Measurements from ENCODE around the gene HS6ST3.

Gene HS6ST3

GRCh38 chr13:96141032-96141431 is 51.1 kb downstream of the HS6ST3 start:
- Histone ChIP-seq H3K27me3 (ENCODE audit: insufficient read depth, low read length, poor library complexity) (no peaks in the 10 kb centered on the region), H3K9ac (ENCODE audit: low read depth, low read length) (no peak overlapping the region), H3K4me3 (ENCODE audit: low read depth in 1 of 2, low read length in 2 of 2) (no peak overlapping the region), H4K20me1 (ENCODE audit: insufficient read depth, low read length) (no peaks in the 10 kb centered on the region), H3K36me3 (ENCODE audit: insufficient read depth, low read length) (no peaks in the 10 kb centered on the region), H3K4me2 (ENCODE audit: insufficient read depth, low read length) (no peak overlapping the region), H3K4me1 (ENCODE audit: insufficient read depth, low read length) (no peaks in the 10 kb centered on the region), H3K79me2 (ENCODE audit: insufficient read depth, low read length) (no peaks in the 10 kb centered on the region), H2AFZ (ENCODE audit: low read depth, low read length) (no peak overlapping the region), H3K27ac (ENCODE audit: low read length) (no peak overlapping the region), H3K9me3 (ENCODE audit: insufficient read depth, low read length, severe bottlenecking) (no peaks in the 10 kb centered on the region)
- DNase-seq = no peak
- no peak for ATAC-seq (ENCODE audit: insufficient read depth, low read depth)
- TF ChIP-seq, protein P1, sequence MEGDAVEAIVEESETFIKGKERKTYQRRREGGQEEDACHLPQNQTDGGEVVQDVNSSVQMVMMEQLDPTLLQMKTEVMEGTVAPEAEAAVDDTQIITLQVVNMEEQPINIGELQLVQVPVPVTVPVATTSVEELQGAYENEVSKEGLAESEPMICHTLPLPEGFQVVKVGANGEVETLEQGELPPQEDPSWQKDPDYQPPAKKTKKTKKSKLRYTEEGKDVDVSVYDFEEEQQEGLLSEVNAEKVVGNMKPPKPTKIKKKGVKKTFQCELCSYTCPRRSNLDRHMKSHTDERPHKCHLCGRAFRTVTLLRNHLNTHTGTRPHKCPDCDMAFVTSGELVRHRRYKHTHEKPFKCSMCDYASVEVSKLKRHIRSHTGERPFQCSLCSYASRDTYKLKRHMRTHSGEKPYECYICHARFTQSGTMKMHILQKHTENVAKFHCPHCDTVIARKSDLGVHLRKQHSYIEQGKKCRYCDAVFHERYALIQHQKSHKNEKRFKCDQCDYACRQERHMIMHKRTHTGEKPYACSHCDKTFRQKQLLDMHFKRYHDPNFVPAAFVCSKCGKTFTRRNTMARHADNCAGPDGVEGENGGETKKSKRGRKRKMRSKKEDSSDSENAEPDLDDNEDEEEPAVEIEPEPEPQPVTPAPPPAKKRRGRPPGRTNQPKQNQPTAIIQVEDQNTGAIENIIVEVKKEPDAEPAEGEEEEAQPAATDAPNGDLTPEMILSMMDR (IDR thresholded peaks at IDR 0.05; ENCODE audit: borderline replicate concordance, extremely low read depth, low read length, poor library complexity, severe bottlenecking) = no peak
- TF ChIP-seq EZH2 (IDR thresholded peaks at IDR 0.05; ENCODE audit: borderline replicate concordance, low read depth, low read length, severe bottlenecking) = no peak

GRCh38 chr13:96159725-96160124 is 69.8 kb downstream of the HS6ST3 start:
- Histone ChIP-seq H3K4me3 (ENCODE audit: low read depth in 1 of 2, low read length in 2 of 2) (no peak overlapping the region), H3K4me1 (ENCODE audit: insufficient read depth, low read length) (no peaks in the 10 kb centered on the region), H3K9me3 (ENCODE audit: insufficient read depth, low read length, severe bottlenecking) (no peaks in the 10 kb centered on the region), H3K79me2 (ENCODE audit: insufficient read depth, low read length) (no peaks in the 10 kb centered on the region), H3K4me2 (ENCODE audit: insufficient read depth, low read length) (no peak overlapping the region), H4K20me1 (ENCODE audit: insufficient read depth, low read length) (no peaks in the 10 kb centered on the region), H3K9ac (ENCODE audit: low read depth, low read length) (no peak overlapping the region), H3K27me3 (ENCODE audit: insufficient read depth, low read length, poor library complexity) (no peaks in the 10 kb centered on the region), H3K36me3 (ENCODE audit: insufficient read depth, low read length) (no peaks in the 10 kb centered on the region), H3K27ac (ENCODE audit: low read length) (no peak overlapping the region), H2AFZ (ENCODE audit: low read depth, low read length) (no peak overlapping the region)
- ATAC-seq (ENCODE audit: insufficient read depth, low read depth) (no peak), DNase-seq (no peak)
- no peak for TF ChIP-seq EZH2 (IDR thresholded peaks at IDR 0.05; ENCODE audit: borderline replicate concordance, low read depth, low read length, severe bottlenecking)
- TF ChIP-seq, protein P1 (IDR thresholded peaks at IDR 0.05; ENCODE audit: borderline replicate concordance, extremely low read depth, low read length, poor library complexity, severe bottlenecking) = no peak

GRCh38 chr13:96161141-96161540 is 71.2 kb downstream of the HS6ST3 start:
- TF ChIP-seq, protein P1 (IDR thresholded peaks at IDR 0.05; ENCODE audit: borderline replicate concordance, extremely low read depth, low read length, poor library complexity, severe bottlenecking) = no peak
- TF ChIP-seq EZH2 (IDR thresholded peaks at IDR 0.05; ENCODE audit: borderline replicate concordance, low read depth, low read length, severe bottlenecking) = no peak
- no peaks in the 10 kb centered on the region for H3K9me3 ChIP-seq (ENCODE audit: insufficient read depth, low read length, severe bottlenecking)
- H3K27me3 ChIP-seq (ENCODE audit: insufficient read depth, low read length, poor library complexity) = no peaks in the 10 kb centered on the region
- H2AFZ ChIP-seq (ENCODE audit: low read depth, low read length) = no peak overlapping the region
- no peaks in the 10 kb centered on the region for H4K20me1 ChIP-seq (ENCODE audit: insufficient read depth, low read length)
- ATAC-seq (ENCODE audit: insufficient read depth, low read depth) = no peak
- H3K27ac ChIP-seq (ENCODE audit: low read length) = no peak overlapping the region
- H3K4me2 ChIP-seq (ENCODE audit: insufficient read depth, low read length) = no peak overlapping the region
- DNase-seq = no peak
- no peaks in the 10 kb centered on the region for H3K79me2 ChIP-seq (ENCODE audit: insufficient read depth, low read length)
- H3K9ac ChIP-seq (ENCODE audit: low read depth, low read length) = no peak overlapping the region
- no peak overlapping the region for H3K4me3 ChIP-seq (ENCODE audit: low read depth in 1 of 2, low read length in 2 of 2)
- H3K4me1 ChIP-seq (ENCODE audit: insufficient read depth, low read length) = no peaks in the 10 kb centered on the region
- H3K36me3 ChIP-seq (ENCODE audit: insufficient read depth, low read length) = no peaks in the 10 kb centered on the region

DNA sequence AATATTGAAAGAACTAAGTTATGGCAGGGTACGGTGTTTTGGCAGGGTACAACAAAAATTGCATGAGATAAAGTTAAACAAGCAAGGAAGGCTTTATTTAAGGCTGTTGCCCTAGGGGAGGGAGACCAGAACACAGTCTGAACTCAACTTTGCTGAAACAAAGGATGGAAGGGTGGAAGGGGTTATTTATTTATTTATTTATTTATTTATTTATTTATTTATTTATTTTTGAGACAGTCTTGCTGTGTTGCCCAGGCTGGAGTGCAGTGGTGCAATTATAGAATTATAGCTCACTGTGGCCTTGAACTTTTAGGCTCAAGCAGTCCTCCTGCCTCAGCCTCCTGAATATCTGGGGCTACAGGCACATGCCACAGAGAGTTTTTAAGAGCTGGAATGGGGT is 75.9 kb downstream of the HS6ST3 start:
- Histone ChIP-seq H4K20me1 (ENCODE audit: insufficient read depth, low read length) (no peaks in the 10 kb centered on the region), H3K27ac (ENCODE audit: low read length) (no peak overlapping the region), H3K4me2 (ENCODE audit: insufficient read depth, low read length) (no peak overlapping the region), H3K79me2 (ENCODE audit: insufficient read depth, low read length) (no peaks in the 10 kb centered on the region), H3K4me1 (ENCODE audit: insufficient read depth, low read length) (no peaks in the 10 kb centered on the region), H3K9me3 (ENCODE audit: insufficient read depth, low read length, severe bottlenecking) (no peaks in the 10 kb centered on the region), H3K4me3 (ENCODE audit: low read depth in 1 of 2, low read length in 2 of 2) (no peak overlapping the region), H3K27me3 (ENCODE audit: insufficient read depth, low read length, poor library complexity) (no peaks in the 10 kb centered on the region), H3K36me3 (ENCODE audit: insufficient read depth, low read length) (no peaks in the 10 kb centered on the region), H2AFZ (ENCODE audit: low read depth, low read length) (no peak overlapping the region), H3K9ac (ENCODE audit: low read depth, low read length) (no peak overlapping the region)
- no peak for TF ChIP-seq EZH2 (IDR thresholded peaks at IDR 0.05; ENCODE audit: borderline replicate concordance, low read depth, low read length, severe bottlenecking)
- TF ChIP-seq, protein P1 (IDR thresholded peaks at IDR 0.05; ENCODE audit: borderline replicate concordance, extremely low read depth, low read length, poor library complexity, severe bottlenecking) = no peak
- no peak for DNase-seq
- no peak for ATAC-seq (ENCODE audit: insufficient read depth, low read depth)

Measured in DND-41 (cell line).